Renal pelvis (tissue), 4 donors: ENCODE measurements around the gene ZNF112. TPM values are rescaled to one million over a fixed set of nuclear protein-coding genes. Genes with fewer than 3 reads are reported as not detected.
A peak's percentile ranks its signal among the peaks of the same experiment; 100 is the strongest.

Experiments
- DNase-seq: peaks from one replicate; pipeline ENCODE4 v3.0.0-alpha.2; 2013
- polyA plus RNA-seq, 3 donors: library from polyadenylated mRNA; unstranded; fragments of 120-200 nt; gene quantifications; one replicate each; pipeline ENCODE4 v1.2.1, GENCODE V29; 2013; ENCODE audit not compliant: insufficient read length in 3 of 3

The ZNF112 gene
- polyA plus RNA-seq, 3 donors = 11.3 to 13.1 (median 12.1) TPM

- peak; percentile 11 for DNase-seq
Measured at GRCh38 chr19:44303320-44303719, 53.2 kb downstream of the ZNF112 start.

GRCh38 chr19:44284968-44285367 is 71.5 kb downstream of the ZNF112 start:
- DNase-seq = no peak

GRCh38 chr19:44282846-44283245 is 73.6 kb downstream of the ZNF112 start:
- no peak for DNase-seq

- DNase-seq = no peak
Measured at GRCh38 chr19:44280916-44281315, 75.6 kb downstream of the ZNF112 start.

GRCh38 chr19:44278181-44278690 is 78.2 kb downstream of the ZNF112 start:
- DNase-seq = no peak

- DNase-seq = no peak
Measured at GRCh38 chr19:44277331-44277730, 79.1 kb downstream of the ZNF112 start.

Other genes starting within 250 kb of the ZNF112 start
- gene ZNF225, start 243.3 kb downstream of the ZNF112 start, polyA plus RNA-seq = 10 to 100 TPM in 1 of 3 donors, 1 to 10 TPM in 2; 9.2 to 12.2 (median 9.9) TPM
- 10 to 100 TPM; 11.3 to 25.0 (median 19.5) TPM for gene ZNF234, start 215.1 kb downstream of the ZNF112 start, polyA plus RNA-seq
- 10 to 100 TPM; 25.6 to 30.4 (median 29.0) TPM for gene ZNF226, start 191.6 kb downstream of the ZNF112 start, polyA plus RNA-seq
- 10 to 100 TPM; 25.4 to 27.6 (median 26.1) TPM for gene ZNF227, start 144.1 kb downstream of the ZNF112 start, polyA plus RNA-seq
- 1 to 10 TPM; 5.5 to 9.3 (median 6.1) TPM for gene ZNF233, start 96.8 kb downstream of the ZNF112 start, polyA plus RNA-seq
- gene ZNF235, start 51.7 kb downstream of the ZNF112 start, polyA plus RNA-seq = 10 to 100 TPM; 10.3 to 14.2 (median 12.1) TPM
- 10 to 100 TPM; 11.4 to 14.3 (median 11.4) TPM for gene ZNF285, start 44.9 kb upstream of the ZNF112 start, polyA plus RNA-seq
- gene ZNF229, start 91.8 kb upstream of the ZNF112 start, polyA plus RNA-seq = 10 to 100 TPM; 16.5 to 16.6 (median 16.5) TPM
- 10 to 100 TPM; 15.3 to 16.4 (median 16.2) TPM for gene ZNF180, start 143.8 kb upstream of the ZNF112 start, polyA plus RNA-seq
- gene CEACAM20, start 173.0 kb upstream of the ZNF112 start, polyA plus RNA-seq = not detected